HL-60/S4 (cell line): ENCODE data around the gene SOWAHB.

Source experiments
- in situ Hi-C: fragments of 300-500 bp; cut with MboI; formaldehyde crosslinking; loops from 2 replicates; pipeline ENCODE4 v1.14.3; 2022; ENCODE audit warnings: low sequenced_read_pairs

Gene SOWAHB

GRCh38 chr4:76854858-76855257 lies 43.1 kb downstream of the SOWAHB start:
- in situ Hi-C loops, result no loop called here

GRCh38 chr4:76851375-76851774 lies 46.6 kb downstream of the SOWAHB start:
- in situ Hi-C loops, result no loop called here

- in situ Hi-C loops, result no loop called here
Observed at GRCh38 chr4:76850010-76850441, 47.9 kb downstream of the SOWAHB start.
